Tongue (tissue), 3 donors: Measurements from ENCODE around the gene CCDC90B. TPM values are rescaled to one million over a fixed set of nuclear protein-coding genes. Genes with fewer than 3 reads are reported as not detected.

Source experiments
- DNase-seq: peaks from one replicate; pipeline ENCODE4 v3.0.0-alpha.2; 2015
- small RNA-seq: library from RNA; depleted of rRNA; stranded (forward); fragments of <200 nt; gene quantifications from one replicate; pipeline ENCODE3, GENCODE V24; 2014; ENCODE audit warnings: low replicate concordance
- total RNA-seq: library from RNA; depleted of rRNA; stranded (reverse); fragments of >200 nt; gene quantifications from one replicate; pipeline ENCODE4 v1.2.3, GENCODE V29; 2014

The CCDC90B gene
- total RNA-seq, 1 donor from 2014 or later = 75.6 TPM

DNA sequence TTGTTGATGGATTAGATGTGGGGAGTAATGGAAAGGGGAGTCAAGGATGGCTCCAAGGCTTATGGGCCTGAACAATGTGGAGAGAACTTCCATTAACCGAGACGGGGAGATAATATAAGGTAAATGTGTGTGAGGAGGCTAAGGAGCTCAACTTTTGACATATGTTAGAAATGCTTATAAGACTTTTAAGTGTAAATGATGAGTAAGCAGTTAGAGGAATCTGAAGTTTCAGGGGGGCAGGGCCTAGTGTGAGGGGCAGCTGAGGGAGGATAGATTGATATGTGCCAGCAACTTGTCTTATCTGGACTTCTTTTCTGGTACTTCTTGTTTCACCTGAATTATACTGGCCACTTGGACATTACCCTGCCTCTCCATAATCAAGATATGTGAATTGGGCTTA is 62.7 kb downstream of the CCDC90B start:
- DNase-seq = no peak

DNA sequence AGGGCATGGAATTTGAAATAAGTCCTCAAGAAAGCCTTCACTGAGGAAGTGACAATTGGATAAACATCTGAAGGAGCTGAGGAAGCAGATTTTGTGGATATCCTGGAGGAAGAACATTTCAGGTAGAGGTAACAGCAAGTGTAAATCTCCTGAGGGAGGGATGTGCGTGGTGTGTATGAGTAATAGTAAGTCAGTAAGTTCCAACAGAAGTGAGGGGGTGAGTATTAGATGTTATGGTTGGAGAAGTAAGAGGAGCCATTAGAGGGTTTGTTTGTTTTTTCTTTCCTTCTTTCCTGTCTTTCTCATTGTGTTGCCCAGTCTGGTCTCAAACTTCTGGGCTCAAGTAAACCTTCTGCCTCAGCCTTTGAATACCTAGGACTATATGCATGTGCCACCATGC is 63.7 kb downstream of the CCDC90B start:
- no peak for DNase-seq

DNA sequence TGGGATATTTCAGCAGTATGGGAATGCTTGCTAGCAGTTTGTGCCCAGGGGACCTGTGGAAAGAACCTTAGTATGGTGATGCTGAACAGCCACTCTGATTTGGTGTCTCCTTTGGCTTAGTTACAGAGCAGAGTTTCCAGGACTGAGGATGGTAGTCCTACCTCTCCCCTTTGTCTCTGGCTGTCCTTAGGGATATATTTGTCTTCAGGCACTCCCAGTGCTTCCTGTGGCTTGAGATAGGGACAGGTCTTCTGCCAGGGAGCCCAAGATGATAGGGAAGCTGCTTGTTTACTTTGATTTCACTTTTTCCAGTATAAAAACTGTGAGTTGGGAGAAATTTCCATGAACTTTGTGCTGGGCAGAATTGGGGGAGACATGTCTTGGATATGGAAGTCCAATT is 64.5 kb downstream of the CCDC90B start:
- DNase-seq = no peak

DNA sequence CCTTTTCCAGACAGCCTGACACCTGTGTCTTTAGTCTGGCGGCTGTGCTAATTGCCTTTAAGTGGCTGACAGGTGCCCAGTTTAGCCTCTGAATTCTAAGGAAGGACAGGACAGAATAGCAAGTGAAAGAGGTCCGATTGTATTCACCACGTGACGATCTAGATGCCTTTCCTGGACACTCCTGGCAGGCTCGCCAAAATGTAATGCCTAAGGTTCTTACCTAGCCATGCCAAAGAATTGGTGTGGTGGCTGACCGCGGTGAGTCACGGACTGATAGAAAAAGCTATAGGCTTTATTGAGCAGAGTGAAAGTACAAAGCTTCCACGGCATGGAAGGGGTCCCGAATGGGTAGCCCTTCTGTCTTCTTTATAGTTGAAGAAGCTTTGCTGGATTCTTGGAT is 65.9 kb downstream of the CCDC90B start:
- no peak for DNase-seq

DNA sequence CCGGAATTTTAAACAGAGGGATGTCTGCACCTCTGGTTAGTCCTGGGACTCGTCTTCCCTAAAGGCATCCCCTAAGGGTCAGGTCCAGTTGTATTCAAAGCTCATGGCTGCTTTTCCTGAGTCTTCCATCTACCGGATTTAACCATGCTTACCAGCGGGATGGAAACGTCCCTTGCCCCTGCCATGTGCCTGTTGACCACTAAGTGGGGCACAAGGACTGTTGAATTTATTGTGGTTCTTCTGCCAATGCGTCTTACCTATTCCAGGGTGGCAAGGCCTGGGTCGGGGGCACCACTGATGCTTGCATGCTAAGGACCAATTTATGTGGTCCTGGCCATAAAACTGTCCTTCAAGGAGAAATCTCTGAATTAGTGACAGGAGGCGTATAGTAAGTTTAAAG is 67.1 kb downstream of the CCDC90B start:
- no peak for DNase-seq

Small RNAs within 50 kb of the gene (small RNA-seq; reads per million reads assigned to genes)
- gene AP000873.5 = not detected

Other genes starting within 250 kb of the CCDC90B start
- 39.3 TPM for gene RAB30, start 214.5 kb downstream of the CCDC90B start, total RNA-seq
- gene PCF11, start 129.2 kb downstream of the CCDC90B start, total RNA-seq = 64.2 TPM
- gene ANKRD42, start 92.7 kb downstream of the CCDC90B start, total RNA-seq = 5.8 TPM